Liver (tissue), 9 donors: ENCODE measurements around the gene JAZF1. TPM values are rescaled to one million over a fixed set of nuclear protein-coding genes. Genes with fewer than 3 reads are reported as not detected.

ENCODE experiments used
- DNase-seq: peaks from one replicate; pipeline ENCODE4 v3.0.0-alpha.2; 2017; ENCODE audit warnings: low spot score
- H3K27ac ChIP-seq, 2 donors: one replicate each; pipeline ENCODE4 v1.7.0; 2013; ENCODE audit warnings: inconsistent platforms in 2 of 2, low read length in 2 of 2, control low read depth in 1 of 2, low read depth in 1 of 2, mild to moderate bottlenecking in 1 of 2
- H3K27me3 ChIP-seq, 4 donors: one replicate each; pipeline versions ENCODE4 v1.6.1 to v1.7.0; 2013; ENCODE audit warnings: low read length in 3 of 4, inconsistent platforms in 1 of 4, mild to moderate bottlenecking in 1 of 4, moderate library complexity in 1 of 4; ENCODE audit not compliant: control insufficient read depth in 4 of 4, insufficient read depth in 4 of 4
- H3K36me3 ChIP-seq, 4 donors: one replicate each; pipeline versions ENCODE4 v1.6.1 to v1.7.0; 2013; ENCODE audit warnings: low read length in 3 of 4, mild to moderate bottlenecking in 3 of 4, low read depth in 1 of 4, moderate library complexity in 1 of 4; ENCODE audit not compliant: control insufficient read depth in 4 of 4, insufficient read depth in 3 of 4
- H3K4me1 ChIP-seq, 4 donors: one replicate each; pipeline versions ENCODE4 v1.6.1 to v1.7.0; 2013; ENCODE audit warnings: low read length in 3 of 4, mild to moderate bottlenecking in 3 of 4, moderate library complexity in 1 of 4; ENCODE audit not compliant: control insufficient read depth in 4 of 4, insufficient read depth in 4 of 4
- H3K4me3 ChIP-seq, 3 donors: one replicate each; pipeline versions ENCODE4 v1.6.1 to v1.7.0; 2013; ENCODE audit warnings: low read length in 3 of 3, control low read depth in 1 of 3, low read depth in 1 of 3, mild to moderate bottlenecking in 1 of 3
- H3K9ac ChIP-seq, 2 donors: one replicate each; pipeline ENCODE4 v1.7.0; 2013; ENCODE audit warnings: low read length in 2 of 2, mild to moderate bottlenecking in 2 of 2, moderate library complexity in 2 of 2, control low read depth in 1 of 2, low read depth in 1 of 2
- H3K9me3 ChIP-seq, 4 donors: one replicate each; pipeline versions ENCODE4 v1.6.1 to v1.7.0; 2013; ENCODE audit warnings: low read length in 3 of 4; ENCODE audit not compliant: control insufficient read depth in 4 of 4
- ATF3 ChIP-seq: IDR thresholded peaks from 2 replicates; pipeline ENCODE4 v1.6.1; 2016; ENCODE audit warnings: antibody characterized with exemption
- EGR1 ChIP-seq, 2 donors: IDR thresholded peaks; 2 replicates each; pipeline ENCODE4 v1.6.1; 2016 to 2018; ENCODE audit warnings: antibody characterized with exemption in 2 of 2, low read depth in 2 of 2
- FOXA2 ChIP-seq: IDR thresholded peaks from 2 replicates; pipeline ENCODE4 v1.6.1; 2016; ENCODE audit warnings: antibody characterized with exemption
- GABPA ChIP-seq, 2 donors: IDR thresholded peaks in 1 of 2; conservative IDR thresholded peaks in 1 of 2; 2 replicates each; pipeline ENCODE4 v1.6.1; 2016; ENCODE audit warnings: antibody characterized with exemption in 2 of 2, mild to moderate bottlenecking in 1 of 2, moderate library complexity in 1 of 2
- HNF4A ChIP-seq, 2 donors: conservative IDR thresholded peaks; 2 replicates each; pipeline ENCODE4 v1.6.1; 2016; ENCODE audit warnings: antibody characterized with exemption in 2 of 2, mild to moderate bottlenecking in 2 of 2
- HNF4G ChIP-seq: IDR thresholded peaks from 2 replicates; pipeline ENCODE4 v1.6.1; 2016; ENCODE audit warnings: antibody characterized with exemption
- JUND ChIP-seq, 2 donors: IDR thresholded peaks; 2 replicates each; pipeline ENCODE4 v1.6.1; 2016; ENCODE audit warnings: antibody characterized with exemption in 2 of 2
- MAX ChIP-seq: IDR thresholded peaks from 2 replicates; pipeline ENCODE4 v1.6.1; 2016; ENCODE audit warnings: antibody characterized with exemption
- NR2F2 ChIP-seq: IDR thresholded peaks from 2 replicates; pipeline ENCODE4 v1.6.1; 2016; ENCODE audit warnings: antibody characterized with exemption
- RAD21 ChIP-seq, 2 donors: IDR thresholded peaks; 2 replicates each; pipeline ENCODE4 v1.6.1; 2016; ENCODE audit warnings: antibody characterized with exemption in 2 of 2, mild to moderate bottlenecking in 2 of 2
- REST ChIP-seq: IDR thresholded peaks from 2 replicates; pipeline ENCODE4 v1.6.1; 2016; ENCODE audit warnings: antibody characterized with exemption, mild to moderate bottlenecking
- RXRA ChIP-seq, 2 donors: IDR thresholded peaks; 2 replicates each; pipeline ENCODE4 v1.6.1; 2017 to 2018; ENCODE audit warnings: antibody characterized with exemption in 2 of 2, mild to moderate bottlenecking in 1 of 2
- SP1 ChIP-seq: IDR thresholded peaks from 2 replicates; pipeline ENCODE4 v1.6.1; 2018; ENCODE audit warnings: antibody characterized with exemption, mild to moderate bottlenecking
- TAF1 ChIP-seq: conservative IDR thresholded peaks from 2 replicates; pipeline ENCODE4 v1.6.1; 2016; ENCODE audit warnings: antibody characterized with exemption, mild to moderate bottlenecking
- YY1 ChIP-seq: IDR thresholded peaks from 2 replicates; pipeline ENCODE4 v1.6.1; 2016; ENCODE audit warnings: antibody characterized with exemption, mild to moderate bottlenecking
- ZBTB33 ChIP-seq: IDR thresholded peaks from 2 replicates; pipeline ENCODE4 v1.6.1; 2016; ENCODE audit warnings: antibody characterized with exemption
- WGBS: extraction: QIAGEN DNeasy Blood & Tissue Kit; methylation state at CpG from one replicate; pipeline ENCODE4 v1.1.7; 2013; 5-methylcytosine and 5-hydroxymethylcytosine counted together
- polyA plus RNA-seq, 2 donors: library from polyadenylated mRNA; stranded (reverse) in 1 of 2; unstranded in 1 of 2; fragments of 200-250 nt in 1 of 2; fragments of >200 nt in 1 of 2; fragmentation: Nextera tagmentation in 1 of 2; extraction: Ambion mirVana in 1 of 2; gene quantifications; one replicate each; pipeline versions ENCODE4 v1.2.1 to v1.2.3, GENCODE V29; 2013 to 2015
- total RNA-seq, 2 donors: library from RNA; depleted of rRNA; stranded (reverse); fragments of >200 nt; gene quantifications; one replicate each; pipeline ENCODE4 v1.2.3, GENCODE V29; 2014
- donor health status: healthy.
- donor health status: healthy.
- donor health status: healthy.
- donor health status: healthy.
- donor health status: healthy.

Gene JAZF1
- total and polyA plus RNA-seq, 4 donors, result 2.7 to 17.8 (median 4.0) TPM

GRCh38 chr7:28176174-28176573 lies 4.4 kb downstream of the JAZF1 start:
- Histone ChIP-seq H3K36me3 (no peaks in the 10 kb centered on the region), H3K4me1 (peaks cover 0 to 12% (median 9%) of the 10 kb centered on the region in 4 donors), H3K27ac (no peak overlapping the region), H3K9me3 (no peaks in the 10 kb centered on the region), H3K4me3 (no peak overlapping the region), H3K9ac (no peak overlapping the region), H3K27me3 (no peaks in the 10 kb centered on the region)
- no peak for DNase-seq
- TF ChIP-seq RXRA (IDR thresholded peaks at IDR 0.05) (no peak), SP1 (no peak), FOXA2 (no peak), JUND (IDR thresholded peaks at IDR 0.05) (no peak), REST (no peak), EGR1 (IDR thresholded peaks at IDR 0.05; ENCODE audit: low read depth in 2 of 2) (no peak), GABPA (IDR thresholded peaks at IDR 0.05 in 1 of 2, conservative IDR thresholded peaks at IDR 0.05 in 1 of 2) (no peak), NR2F2 (no peak), HNF4A (conservative IDR thresholded peaks at IDR 0.05) (no peak), RAD21 (IDR thresholded peaks at IDR 0.05) (no peak), HNF4G (no peak), TAF1 (no peak), MAX (no peak)
- 93% methylated on average over 4 of the region's 4 CpGs for WGBS

DNA sequence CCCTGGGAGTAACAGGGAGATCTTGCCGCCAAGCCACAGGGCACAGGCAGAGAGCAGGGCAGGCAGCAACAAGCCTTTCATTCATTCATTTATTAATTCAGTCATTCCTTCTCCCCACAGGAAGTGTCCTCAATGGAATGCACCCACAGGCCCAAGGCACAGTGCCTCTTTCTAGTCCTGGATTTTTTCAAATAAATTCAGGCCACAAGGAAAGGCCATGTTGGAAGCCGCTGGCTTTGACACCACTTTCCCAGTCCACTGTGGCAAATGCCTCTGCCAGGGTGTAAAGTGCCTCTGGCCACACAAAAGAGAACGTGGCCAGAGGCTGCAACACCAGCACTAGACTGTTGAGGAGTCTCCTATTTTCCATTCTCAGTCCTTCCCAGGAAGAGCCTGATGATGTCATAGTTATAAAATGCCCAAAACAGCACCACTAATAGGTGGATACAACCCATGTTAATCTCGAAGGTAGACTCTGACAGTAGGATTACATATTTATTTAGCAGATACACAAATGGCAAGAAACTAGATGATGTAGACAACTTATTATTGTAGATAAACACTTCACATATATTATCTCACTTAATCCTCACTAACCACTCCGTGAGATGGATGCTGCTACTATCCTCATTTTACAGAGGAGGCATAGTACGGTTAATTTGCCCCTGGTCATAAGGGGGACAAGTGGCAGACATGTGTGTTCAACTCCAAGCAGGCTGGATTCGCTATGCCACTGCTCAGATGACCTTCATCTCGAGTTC lies 5.5 kb downstream of the JAZF1 start:
- Histone ChIP-seq H3K4me1 (peaks cover 0 to 8% (median 6%) of the 10 kb centered on the region in 4 donors), H3K9ac (no peak overlapping the region), H3K36me3 (peaks cover 0 to 2% (median 0%) of the 10 kb centered on the region in 4 donors), H3K27ac (no peak overlapping the region), H3K4me3 (no peak overlapping the region), H3K9me3 (no peaks in the 10 kb centered on the region), H3K27me3 (no peaks in the 10 kb centered on the region)
- DNase-seq, result no peak
- WGBS, result 92% methylated on average over 8 of the region's 8 CpGs
- TF ChIP-seq REST, result no peak
- no peak for TF ChIP-seq TAF1
- no peak for TF ChIP-seq HNF4A (conservative IDR thresholded peaks at IDR 0.05)
- no peak for TF ChIP-seq RXRA (IDR thresholded peaks at IDR 0.05)
- no peak for TF ChIP-seq SP1
- no peak for TF ChIP-seq ATF3
- TF ChIP-seq NR2F2, result no peak
- TF ChIP-seq ZBTB33, result no peak
- TF ChIP-seq MAX, result no peak
- TF ChIP-seq YY1, result no peak
- TF ChIP-seq FOXA2, result no peak
